ENCODE data around the gene YES1.

The YES1 gene

GRCh38 chr18:693466-694187 lies 118.4 kb downstream of the YES1 start:
- Histone ChIP-seq H3K4ac (ENCODE audit: low read depth in 1 of 2, low read length in 2 of 2) (no peak overlapping the region), H3K23ac (ENCODE audit: low read length in 2 of 2) (no peak overlapping the region), H3K4me1 (ENCODE audit: control insufficient read depth, insufficient read depth, low read depth, low read length) (peaks cover 18% of the 10 kb centered on the region), H2BK120ac (ENCODE audit: low read depth, low read length) (no peak overlapping the region), H2BK15ac (ENCODE audit: low read depth, poor library complexity, severe bottlenecking) (no peak overlapping the region), H3K14ac (ENCODE audit: low read length in 2 of 2) (no peak overlapping the region), H2AK5ac (ENCODE audit: low read length, severe bottlenecking) (peak overlapping the region; percentile 14), H2BK12ac (ENCODE audit: low read length in 2 of 2) (no peak overlapping the region), H3K9ac (ENCODE audit: low read length) (no peak overlapping the region), H3K79me1 (replicated peaks; ENCODE audit: low read length, poor library complexity, severe bottlenecking) (peaks cover 16% of the 10 kb centered on the region), H3K27ac (ENCODE audit: low read length, poor library complexity, severe bottlenecking) (peak overlapping the region; percentile 43), H3K9me3 (ENCODE audit: control insufficient read depth, low read length) (no peaks in the 10 kb centered on the region), H4K8ac (ENCODE audit: low read length) (no peak overlapping the region), H4K91ac (ENCODE audit: low read length) (no peak overlapping the region), H3K4me2 (ENCODE audit: low read length, poor library complexity, severe bottlenecking) (no peak overlapping the region), H3K4me3 (ENCODE audit: insufficient read depth in 1 of 2, low read depth in 1 of 2, low read length in 2 of 2) (no peak overlapping the region), H3K27me3 (ENCODE audit: control insufficient read depth in 1 of 2, insufficient read depth in 1 of 2, low read length in 2 of 2) (no peaks in the 10 kb centered on the region), H3K36me3 (ENCODE audit: control insufficient read depth in 1 of 2, insufficient read depth in 2 of 2, low read depth in 1 of 2, low read length in 2 of 2) (peaks cover 33 to 76% of the 10 kb centered on the region in 2 experiments), H2BK5ac (ENCODE audit: low read depth, low read length, poor library complexity, severe bottlenecking) (no peak overlapping the region), H3K18ac (ENCODE audit: low read depth in 1 of 2, low read length in 2 of 2) (no peak overlapping the region), H2AFZ (ENCODE audit: low read depth, low read length) (no peak overlapping the region)
- 91% methylated on average over 7 of the region's 8 CpGs for WGBS
- DNase-seq: no peak

GRCh38 chr18:692824-693223 lies 119.2 kb downstream of the YES1 start:
- Histone ChIP-seq H3K4ac (ENCODE audit: low read depth in 1 of 2, low read length in 2 of 2) (no peak overlapping the region), H3K9me3 (ENCODE audit: control insufficient read depth, low read length) (no peaks in the 10 kb centered on the region), H3K79me1 (replicated peaks; ENCODE audit: low read length, poor library complexity, severe bottlenecking) (peaks cover 16% of the 10 kb centered on the region), H3K27me3 (ENCODE audit: control insufficient read depth in 1 of 2, insufficient read depth in 1 of 2, low read length in 2 of 2) (no peaks in the 10 kb centered on the region), H3K4me3 (ENCODE audit: insufficient read depth in 1 of 2, low read depth in 1 of 2, low read length in 2 of 2) (no peak overlapping the region), H3K27ac (ENCODE audit: low read length, poor library complexity, severe bottlenecking) (peak overlapping the region; percentile 76), H4K8ac (ENCODE audit: low read length) (no peak overlapping the region), H2BK5ac (ENCODE audit: low read depth, low read length, poor library complexity, severe bottlenecking) (peak overlapping the region; percentile 39), H2BK15ac (ENCODE audit: low read depth, poor library complexity, severe bottlenecking) (no peak overlapping the region), H3K4me2 (ENCODE audit: low read length, poor library complexity, severe bottlenecking) (no peak overlapping the region), H3K4me1 (ENCODE audit: control insufficient read depth, insufficient read depth, low read depth, low read length) (peaks cover 17% of the 10 kb centered on the region), H2BK12ac (ENCODE audit: low read length in 2 of 2) (no peak overlapping the region), H3K18ac (ENCODE audit: low read depth in 1 of 2, low read length in 2 of 2) (no peak overlapping the region), H4K91ac (ENCODE audit: low read length) (no peak overlapping the region), H3K9ac (ENCODE audit: low read length) (no peak overlapping the region), H2AFZ (ENCODE audit: low read depth, low read length) (no peak overlapping the region), H3K23ac (ENCODE audit: low read length in 2 of 2) (no peak overlapping the region), H3K14ac (ENCODE audit: low read length in 2 of 2) (no peak overlapping the region), H2BK120ac (ENCODE audit: low read depth, low read length) (no peak overlapping the region), H3K36me3 (ENCODE audit: control insufficient read depth in 1 of 2, insufficient read depth in 2 of 2, low read depth in 1 of 2, low read length in 2 of 2) (peaks cover 34 to 80% of the 10 kb centered on the region in 2 experiments), H2AK5ac (ENCODE audit: low read length, severe bottlenecking) (peak overlapping the region; percentile 32)
- no peak for DNase-seq
- WGBS: 95% methylated on average over 6 of the region's 6 CpGs

DNA sequence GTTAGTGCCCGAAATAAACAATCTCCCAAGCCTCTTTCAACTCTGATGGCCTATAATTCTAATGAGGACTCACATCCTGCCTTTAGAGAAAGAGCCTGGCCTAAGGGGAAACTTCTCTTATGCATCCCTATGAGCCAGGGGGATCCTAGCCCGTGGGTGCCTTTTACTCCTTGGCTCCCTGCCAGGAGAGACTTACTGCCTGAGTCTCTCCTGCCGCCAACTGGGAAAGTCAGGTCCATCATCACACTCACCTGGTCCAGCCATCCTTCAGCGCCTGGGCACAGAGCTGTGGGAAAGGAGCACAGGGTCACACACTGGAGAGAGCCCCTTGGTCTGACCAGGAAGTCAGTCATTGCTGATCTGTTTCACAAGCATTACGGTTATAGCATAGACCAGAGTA lies 123.7 kb downstream of the YES1 start:
- no peaks in the 10 kb centered on the region for H3K9me3 ChIP-seq (ENCODE audit: control insufficient read depth, low read length)
- no peak overlapping the region for H2BK15ac ChIP-seq (ENCODE audit: low read depth, poor library complexity, severe bottlenecking)
- no peak overlapping the region for H4K8ac ChIP-seq (ENCODE audit: low read length)
- no peak overlapping the region for H2AFZ ChIP-seq (ENCODE audit: low read depth, low read length)
- H3K18ac ChIP-seq (ENCODE audit: low read depth in 1 of 2, low read length in 2 of 2): no peak overlapping the region
- H3K9ac ChIP-seq (ENCODE audit: low read length): no peak overlapping the region
- H2BK120ac ChIP-seq (ENCODE audit: low read depth, low read length): no peak overlapping the region
- no peak overlapping the region for H3K4ac ChIP-seq (ENCODE audit: low read depth in 1 of 2, low read length in 2 of 2)
- H3K4me3 ChIP-seq (ENCODE audit: insufficient read depth in 1 of 2, low read depth in 1 of 2, low read length in 2 of 2): no peak overlapping the region
- no peak overlapping the region for H3K14ac ChIP-seq (ENCODE audit: low read length in 2 of 2)
- no peak overlapping the region for H2BK12ac ChIP-seq (ENCODE audit: low read length in 2 of 2)
- no peak overlapping the region for H2BK5ac ChIP-seq (ENCODE audit: low read depth, low read length, poor library complexity, severe bottlenecking)
- H3K79me1 ChIP-seq (replicated peaks; ENCODE audit: low read length, poor library complexity, severe bottlenecking): peaks cover 2% of the 10 kb centered on the region
- no peaks in the 10 kb centered on the region for H3K27me3 ChIP-seq (ENCODE audit: control insufficient read depth in 1 of 2, insufficient read depth in 1 of 2, low read length in 2 of 2)
- no peak overlapping the region for H3K27ac ChIP-seq (ENCODE audit: low read length, poor library complexity, severe bottlenecking)
- 95% methylated on average over 5 of the region's 5 CpGs for WGBS
- H3K23ac ChIP-seq (ENCODE audit: low read length in 2 of 2): no peak overlapping the region
- no peak overlapping the region for H3K4me2 ChIP-seq (ENCODE audit: low read length, poor library complexity, severe bottlenecking)
- DNase-seq: no peak
- no peak overlapping the region for H4K91ac ChIP-seq (ENCODE audit: low read length)
- peaks cover 39 to 90% of the 10 kb centered on the region in 2 experiments for H3K36me3 ChIP-seq (ENCODE audit: control insufficient read depth in 1 of 2, insufficient read depth in 2 of 2, low read depth in 1 of 2, low read length in 2 of 2)
- H2AK5ac ChIP-seq (ENCODE audit: low read length, severe bottlenecking): peak overlapping the region; percentile 1
- peaks cover 15% of the 10 kb centered on the region for H3K4me1 ChIP-seq (ENCODE audit: control insufficient read depth, insufficient read depth, low read depth, low read length)

- peaks cover 7% of the 10 kb centered on the region for H3K4me1 ChIP-seq (ENCODE audit: control insufficient read depth, insufficient read depth, low read depth, low read length)
- 86% methylated on average over 9 of the region's 11 CpGs for WGBS
- H3K4me2 ChIP-seq (ENCODE audit: low read length, poor library complexity, severe bottlenecking): no peak overlapping the region
- H3K14ac ChIP-seq (ENCODE audit: low read length in 2 of 2): no peak overlapping the region
- H4K91ac ChIP-seq (ENCODE audit: low read length): no peak overlapping the region
- H4K8ac ChIP-seq (ENCODE audit: low read length): no peak overlapping the region
- H3K27me3 ChIP-seq (ENCODE audit: control insufficient read depth in 1 of 2, insufficient read depth in 1 of 2, low read length in 2 of 2): no peaks in the 10 kb centered on the region
- H2BK120ac ChIP-seq (ENCODE audit: low read depth, low read length): no peak overlapping the region
- H3K18ac ChIP-seq (ENCODE audit: low read depth in 1 of 2, low read length in 2 of 2): no peak overlapping the region
- H2BK12ac ChIP-seq (ENCODE audit: low read length in 2 of 2): no peak overlapping the region
- no peak overlapping the region for H3K4ac ChIP-seq (ENCODE audit: low read depth in 1 of 2, low read length in 2 of 2)
- H3K27ac ChIP-seq (ENCODE audit: low read length, poor library complexity, severe bottlenecking): no peak overlapping the region
- DNase-seq: no peak
- H3K23ac ChIP-seq (ENCODE audit: low read length in 2 of 2): no peak overlapping the region
- H3K79me1 ChIP-seq (replicated peaks; ENCODE audit: low read length, poor library complexity, severe bottlenecking): peaks cover 2% of the 10 kb centered on the region
- no peaks in the 10 kb centered on the region for H3K9me3 ChIP-seq (ENCODE audit: control insufficient read depth, low read length)
- H3K9ac ChIP-seq (ENCODE audit: low read length): no peak overlapping the region
- H2BK5ac ChIP-seq (ENCODE audit: low read depth, low read length, poor library complexity, severe bottlenecking): no peak overlapping the region
- H2BK15ac ChIP-seq (ENCODE audit: low read depth, poor library complexity, severe bottlenecking): no peak overlapping the region
- H3K4me3 ChIP-seq (ENCODE audit: insufficient read depth in 1 of 2, low read depth in 1 of 2, low read length in 2 of 2): no peak overlapping the region
- H2AFZ ChIP-seq (ENCODE audit: low read depth, low read length): no peak overlapping the region
- no peak overlapping the region for H2AK5ac ChIP-seq (ENCODE audit: low read length, severe bottlenecking)
- peaks cover 37 to 88% of the 10 kb centered on the region in 2 experiments for H3K36me3 ChIP-seq (ENCODE audit: control insufficient read depth in 1 of 2, insufficient read depth in 2 of 2, low read depth in 1 of 2, low read length in 2 of 2)
These were observed 125.5 kb downstream of the YES1 start for GRCh38 chr18:686339-687111.
